T-helper 22 cell (primary cell): ENCODE results near the gene OASL.
A peak's percentile ranks its signal among the peaks of the same experiment; 100 is the strongest.
"Not testable (repeated sequence)": the region's sequence is repeated elsewhere in the genome, so short reads cannot be mapped to it uniquely, and the experiment has no call there.

Experiments used
- DNase-seq: peaks from one replicate; pipeline ENCODE4 v3.0.0-alpha.2; 2020; ENCODE audit warnings: low read depth

OASL gene, protein sequence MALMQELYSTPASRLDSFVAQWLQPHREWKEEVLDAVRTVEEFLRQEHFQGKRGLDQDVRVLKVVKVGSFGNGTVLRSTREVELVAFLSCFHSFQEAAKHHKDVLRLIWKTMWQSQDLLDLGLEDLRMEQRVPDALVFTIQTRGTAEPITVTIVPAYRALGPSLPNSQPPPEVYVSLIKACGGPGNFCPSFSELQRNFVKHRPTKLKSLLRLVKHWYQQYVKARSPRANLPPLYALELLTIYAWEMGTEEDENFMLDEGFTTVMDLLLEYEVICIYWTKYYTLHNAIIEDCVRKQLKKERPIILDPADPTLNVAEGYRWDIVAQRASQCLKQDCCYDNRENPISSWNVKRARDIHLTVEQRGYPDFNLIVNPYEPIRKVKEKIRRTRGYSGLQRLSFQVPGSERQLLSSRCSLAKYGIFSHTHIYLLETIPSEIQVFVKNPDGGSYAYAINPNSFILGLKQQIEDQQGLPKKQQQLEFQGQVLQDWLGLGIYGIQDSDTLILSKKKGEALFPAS

DNA sequence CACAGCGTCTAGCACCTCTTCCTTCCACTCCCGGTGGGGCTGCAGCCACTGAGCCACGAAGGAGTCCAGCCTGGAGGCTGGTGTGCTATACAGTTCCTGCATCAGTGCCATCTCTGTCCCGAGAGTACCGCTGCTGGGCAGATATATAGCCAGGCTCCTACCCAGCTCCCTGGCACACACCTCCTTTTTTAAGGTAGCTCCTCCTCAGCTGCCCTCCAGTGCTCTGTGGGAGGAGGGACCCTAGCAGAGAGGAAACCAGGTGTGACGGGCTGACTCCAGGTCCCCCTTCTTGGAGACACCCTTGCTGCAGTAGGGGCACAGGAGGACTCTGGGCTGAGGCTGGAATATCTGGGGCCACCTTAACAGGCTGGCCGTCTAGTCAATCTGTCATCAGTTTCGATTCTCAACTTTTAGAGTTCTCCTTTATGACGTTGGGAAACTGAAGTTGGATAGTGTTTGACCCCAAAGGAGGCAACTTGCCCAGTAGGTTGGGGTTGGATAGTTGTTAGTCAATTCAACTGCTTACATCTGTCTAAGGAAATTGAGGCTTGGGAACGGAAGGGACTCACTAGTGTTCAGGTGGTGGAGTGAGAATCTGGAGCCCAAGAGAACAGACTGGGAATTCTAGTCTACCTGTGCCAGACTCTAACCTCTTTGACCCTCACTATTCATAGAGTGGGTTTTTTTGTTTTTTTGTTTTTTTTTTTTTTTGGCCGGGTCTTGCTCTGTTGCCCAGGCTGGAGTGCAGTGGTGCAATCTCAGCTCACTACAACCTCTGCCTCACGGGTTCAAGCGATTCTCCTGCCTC, at the start of gene OASL:
TSS of gene OASL (minus strand) at position 386 of the 808 bp plus-strand sequence. CDS start at position 111, 275 bp downstream.
- DNase-seq, result peak; percentile 54

DNA sequence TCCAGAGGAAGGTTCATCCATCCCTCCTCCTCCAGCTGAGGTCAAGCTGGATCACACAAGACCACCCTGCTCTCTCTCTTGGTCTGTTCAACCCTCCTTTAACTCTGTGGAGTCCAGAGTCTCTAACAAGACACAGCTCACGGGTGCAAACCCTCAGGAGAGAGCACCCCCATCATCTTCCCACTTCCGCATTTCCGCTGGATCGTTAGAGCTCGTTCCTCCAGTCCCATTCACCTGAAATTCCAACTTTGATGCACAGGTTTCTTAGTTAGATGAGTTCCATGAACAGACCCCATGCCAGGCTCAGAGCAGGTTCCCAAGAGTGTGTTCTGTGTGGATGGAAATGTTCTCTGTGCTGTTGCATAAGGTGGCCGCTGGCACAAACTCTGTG, 49.1 kb upstream of the OASL start:
- DNase-seq, result no peak

- no peak for DNase-seq
These were observed 48.6 kb upstream of the OASL start for GRCh38 chr12:121087467-121088194.

GRCh38 chr12:121086781-121087295, 47.8 kb upstream of the OASL start:
- DNase-seq, result no peak

- DNase-seq, result no peak
These were observed 46.7 kb upstream of the OASL start for GRCh38 chr12:121085506-121086353.

- no peak for DNase-seq
These were observed 46.0 kb upstream of the OASL start for GRCh38 chr12:121085069-121085468.

GRCh38 chr12:121084229-121084628, 45.2 kb upstream of the OASL start:
- DNase-seq, result no peak

DNA sequence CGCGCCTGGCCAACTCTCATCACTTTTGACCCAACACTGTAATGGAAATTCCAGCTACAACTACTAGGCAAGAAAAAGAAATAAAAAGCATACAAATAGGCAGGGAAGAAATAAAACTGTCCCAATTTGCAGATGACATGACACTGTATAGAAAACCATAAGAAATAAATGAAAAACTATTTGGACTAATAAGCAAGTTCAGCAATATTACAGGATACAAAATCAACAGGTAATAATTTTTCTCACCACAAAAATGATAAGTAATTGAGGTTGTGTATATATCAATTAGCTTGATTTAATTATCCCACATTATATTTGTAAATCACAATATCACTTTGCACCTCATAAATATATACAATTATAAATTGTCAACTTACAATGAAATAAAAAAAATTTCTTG, 41.9 kb upstream of the OASL start:
- DNase-seq, result no peak

GRCh38 chr12:121079736-121080272, 40.8 kb upstream of the OASL start:
- no peak for DNase-seq

- DNase-seq, result not testable (repeated sequence)
These were observed 38.4 kb upstream of the OASL start for GRCh38 chr12:121077440-121077839.

DNA sequence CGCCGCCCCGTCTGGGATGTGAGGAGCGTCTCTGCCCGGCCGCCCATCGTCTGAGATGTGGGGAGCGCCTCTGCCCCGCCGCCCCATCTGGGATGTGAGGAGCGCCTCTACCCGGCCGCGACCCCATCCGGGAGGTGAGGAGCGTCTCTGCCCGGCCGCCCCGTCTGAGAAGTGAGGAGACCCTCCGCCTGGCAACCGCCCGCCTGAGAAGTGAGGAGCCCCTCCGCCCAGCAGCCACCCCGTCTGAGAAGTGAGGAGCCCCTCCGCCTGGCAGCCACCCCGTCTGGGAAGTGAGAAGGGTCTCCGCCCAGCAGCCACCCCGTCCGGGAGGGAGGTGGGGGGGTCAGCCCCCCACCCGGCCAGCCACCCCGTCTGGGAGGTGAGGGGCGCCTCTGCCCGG, 36.9 kb upstream of the OASL start:
- DNase-seq, result not testable (repeated sequence)

DNA sequence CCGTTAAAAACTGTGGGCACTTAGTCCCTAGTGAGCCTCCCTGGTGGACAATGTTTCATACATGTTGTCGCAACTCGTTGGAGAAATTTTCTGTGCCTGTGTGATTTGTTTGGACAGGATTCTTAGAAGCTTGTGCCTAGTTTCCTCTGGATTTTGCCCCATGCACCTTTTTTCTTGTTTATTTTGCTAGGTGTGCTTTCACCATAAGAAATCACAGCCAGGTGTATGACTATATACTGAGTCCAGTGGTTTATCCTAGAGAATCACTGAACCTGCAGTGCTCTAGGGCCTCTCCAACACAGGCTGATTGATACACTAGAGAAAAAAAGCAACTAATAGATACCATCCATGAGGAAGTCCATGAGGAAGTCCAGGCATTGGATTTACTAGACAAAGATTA, 33.1 kb upstream of the OASL start:
- no peak for DNase-seq

DNA sequence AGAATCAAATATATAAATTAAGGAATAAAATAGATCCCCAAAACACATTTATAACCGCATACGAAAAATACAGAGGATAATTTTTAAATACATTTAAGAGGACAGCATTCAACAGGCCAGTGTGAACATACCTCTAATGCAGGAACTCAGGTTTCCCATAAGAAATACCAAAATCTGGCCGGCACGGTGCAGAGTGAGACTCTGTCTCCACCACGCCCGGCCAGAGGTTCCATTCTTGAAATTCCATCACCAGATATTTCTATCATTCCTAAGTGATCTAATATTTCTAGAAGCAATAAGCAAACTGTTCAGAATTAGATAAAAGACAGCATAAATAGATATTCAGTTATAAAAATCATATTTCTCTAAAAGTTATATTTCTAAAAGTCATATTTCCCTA, 30.2 kb upstream of the OASL start:
- no peak for DNase-seq

- DNase-seq, result no peak
These were observed 26.3 kb upstream of the OASL start for GRCh38 chr12:121065345-121065744.

- not testable (repeated sequence) for DNase-seq
These were observed 25.5 kb upstream of the OASL start for GRCh38 chr12:121064586-121064985.

GRCh38 chr12:121064116-121064515, 25.1 kb upstream of the OASL start:
- DNase-seq, result no peak

DNA sequence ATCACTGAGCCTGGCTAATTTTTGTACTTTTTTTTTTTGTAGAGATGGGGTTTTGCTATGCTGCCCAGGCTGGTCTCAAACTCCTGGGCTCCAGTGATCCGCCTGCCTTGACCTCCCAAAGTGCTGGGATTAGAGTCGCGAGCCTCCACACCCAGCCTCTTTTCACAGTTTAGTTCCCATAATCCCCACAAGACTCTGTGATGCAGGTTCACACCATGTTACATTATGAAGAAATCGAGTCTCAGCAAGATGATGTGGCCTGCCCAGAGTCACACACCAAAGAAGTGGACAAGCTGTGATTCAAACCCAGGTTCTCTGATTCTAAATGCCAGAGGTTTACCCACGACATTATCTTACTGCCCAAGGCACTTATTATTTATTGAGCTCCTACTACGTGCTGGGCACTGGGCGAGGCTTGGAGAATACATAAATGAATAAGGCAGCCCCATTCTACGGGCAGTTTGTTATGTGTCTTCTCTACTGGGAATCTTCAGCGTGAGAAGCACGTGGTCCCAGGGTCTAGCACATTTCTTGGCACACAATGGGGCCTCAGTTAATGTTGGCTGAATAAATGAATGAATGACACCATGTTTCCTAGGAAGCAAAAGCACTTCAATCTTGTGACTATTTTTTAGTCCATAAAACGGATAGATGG, 23.5 kb upstream of the OASL start:
- no peak for DNase-seq

DNA sequence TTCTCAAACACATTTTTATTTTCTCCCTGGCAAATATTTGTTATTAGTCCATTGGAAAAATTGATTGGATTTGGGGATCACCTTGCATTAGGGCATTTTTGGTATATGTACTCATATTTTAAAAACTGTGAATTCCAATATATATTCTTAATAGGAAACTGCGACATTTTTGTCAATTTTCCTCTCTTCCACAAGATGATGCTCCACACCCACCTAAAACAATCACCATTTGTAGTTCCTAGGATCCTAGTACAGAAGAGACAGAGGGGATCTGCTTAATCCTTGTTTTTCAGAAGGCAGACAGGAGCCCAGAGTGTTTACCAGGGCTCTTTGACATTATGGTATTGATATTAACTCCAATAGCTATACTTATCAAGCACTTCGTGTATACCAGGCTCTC, 22.8 kb upstream of the OASL start:
- no peak for DNase-seq

GRCh38 chr12:121060149-121061001, 21.3 kb upstream of the OASL start:
- peak; percentile 34 for DNase-seq
